ENCODE data around the gene GAS2L1.

- TF ChIP-seq CREB5 (CRISPR knock-in tag; IDR thresholded peaks at IDR 0.05; ENCODE audit: low read depth) (no peak), ARNTL (CRISPR knock-in tag; IDR thresholded peaks at IDR 0.05; ENCODE audit: borderline replicate concordance, low read depth) (no peak), ZC3H10 (CRISPR knock-in tag; IDR thresholded peaks at IDR 0.05) (no peak), PATZ1 (CRISPR knock-in tag; IDR thresholded peaks at IDR 0.05; ENCODE audit: borderline replicate concordance) (no peak), ZFP30 (CRISPR knock-in tag; IDR thresholded peaks at IDR 0.05) (no peak), RARB (CRISPR knock-in tag; IDR thresholded peaks at IDR 0.05) (no peak), CSDC2 (CRISPR knock-in tag; IDR thresholded peaks at IDR 0.05) (no peak), ZFP3 (CRISPR knock-in tag; IDR thresholded peaks at IDR 0.05) (no peak), BACH2 (CRISPR knock-in tag; IDR thresholded peaks at IDR 0.05; ENCODE audit: borderline replicate concordance) (no peak), ZNF565 (CRISPR knock-in tag; conservative IDR thresholded peaks at IDR 0.05; ENCODE audit: low read depth) (no peak), ZNF8 (CRISPR knock-in tag; IDR thresholded peaks at IDR 0.05) (no peak), ZNF70 (CRISPR knock-in tag; IDR thresholded peaks at IDR 0.05) (no peak), CSRNP3 (CRISPR knock-in tag; IDR thresholded peaks at IDR 0.05) (no peak), GLIS3 (CRISPR knock-in tag; IDR thresholded peaks at IDR 0.05) (no peak)
Measured at GRCh38 chr22:29310065-29310862, 3.8 kb downstream of the GAS2L1 start.
